Esophagus squamous epithelium (tissue), 5 donors: ENCODE results near the gene ZFR2. TPM values are rescaled to one million over a fixed set of nuclear protein-coding genes. Genes with fewer than 3 reads are reported as not detected.

Experiments
- DNase-seq: peaks from one replicate; lab custom pipeline; 2025; lab: John Stamatoyannopoulos, UW
- H3K27ac ChIP-seq, 4 donors: fragments of 200-600 bp; sonication (generic); one replicate each; pipeline ENCODE4 v1.5.1; 2016 to 2019; ENCODE audit warnings: mild to moderate bottlenecking in 1 of 4
- H3K27me3 ChIP-seq, 4 donors: fragments of 200-600 bp; sonication (generic); 1 replicate in 3 of 4; 2 replicates in 1 of 4; pipeline versions ENCODE4 v1.5.1 to v1.6.0; 2017 to 2021; ENCODE audit warnings: antibody characterized with exemption in 1 of 4
- H3K36me3 ChIP-seq, 3 donors: fragments of 200-600 bp; sonication (generic); one replicate each; pipeline ENCODE4 v1.5.1; 2016 to 2019
- H3K4me1 ChIP-seq, 3 donors: fragments of 200-600 bp; sonication (generic); one replicate each; pipeline ENCODE4 v1.5.1; 2017 to 2019
- H3K4me3 ChIP-seq, 4 donors: fragments of 200-600 bp; sonication (generic); 1 replicate in 3 of 4; 2 replicates in 1 of 4; pipeline ENCODE4 v1.5.1; 2016 to 2019; ENCODE audit warnings: mild to moderate bottlenecking in 2 of 4, moderate library complexity in 1 of 4
- H3K9me3 ChIP-seq, 3 donors: fragments of 200-600 bp; sonication (generic); one replicate each; pipeline ENCODE4 v1.5.1; 2016 to 2019
- CTCF ChIP-seq, 6 experiments: fragments of 450-650 bp in 4 of 6; fragments of 200-600 bp in 2 of 6; sonication (generic) in 2 of 6; IDR thresholded peaks; one replicate each; pipeline ENCODE4 v1.5.1; 2016 to 2019; ENCODE audit warnings: antibody characterized with exemption in 6 of 6, mild to moderate bottlenecking in 4 of 6, moderate library complexity in 4 of 6
- POLR2A ChIP-seq, 4 donors: fragments of 450-650 bp; IDR thresholded peaks; one replicate each; pipeline ENCODE4 v1.6.1; 2017; ENCODE audit warnings: antibody characterized with exemption in 4 of 4, mild to moderate bottlenecking in 4 of 4, moderate library complexity in 3 of 4
- WGBS, 2 donors: methylation state at CpG; one replicate each; pipeline ENCODE4 v1.1.5; 2018; 5-methylcytosine and 5-hydroxymethylcytosine counted together
- intact Hi-C: fragments of 100-400 bp; cut with DNase I; formaldehyde crosslinking; loops from one replicate; pipeline ENCODE4 v1.15.0; 2022
- total RNA-seq, 4 donors: library from RNA; depleted of rRNA; stranded (reverse); fragments of >200 nt; gene quantifications; one replicate each; pipeline ENCODE4 v1.1.0, GENCODE V29; 2016
- donor health status: DM: yes; HTN: yes; CAD: no.

The ZFR2 gene
- total RNA-seq, 4 donors from 2014 or later = not detected

- Histone ChIP-seq H3K9me3 (no peaks in the 10 kb centered on the region), H3K36me3 (no peaks in the 10 kb centered on the region), H3K4me3 (no peak overlapping the region), H3K27me3 (peaks cover 0 to 5% (median 0%) of the 10 kb centered on the region in 4 donors), H3K27ac (no peak overlapping the region), H3K4me1 (no peaks in the 10 kb centered on the region)
- 68 to 72% methylated on average over 4 to 5 of the region's 5 CpGs for WGBS, 2 donors
- intact Hi-C loops = no loop called here
- DNase-seq = no peak
- TF ChIP-seq POLR2A (IDR thresholded peaks at IDR 0.05) (no peak), CTCF (IDR thresholded peaks at IDR 0.05) (no peak)
Measured at GRCh38 chr19:3844596-3844995, 24.2 kb downstream of the ZFR2 start.

DNA sequence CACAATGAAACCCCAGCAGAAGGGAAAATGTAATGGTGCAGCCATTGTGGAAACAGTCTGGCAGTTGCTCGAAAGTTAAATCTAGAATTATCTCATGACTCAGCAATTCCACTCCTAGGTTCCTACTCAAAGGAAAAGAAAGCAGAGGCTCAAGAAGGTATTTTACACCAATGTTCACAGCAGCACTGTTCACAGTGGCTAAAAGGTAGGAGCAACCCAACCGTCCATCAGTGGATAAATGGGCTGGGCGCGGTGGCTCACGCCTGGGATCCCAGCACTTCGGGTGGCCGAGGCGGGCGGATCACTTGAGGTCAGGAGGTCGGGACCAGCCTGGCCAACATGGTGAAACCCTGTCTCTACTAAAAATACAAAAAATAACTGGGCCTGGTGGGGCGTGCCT, 25.9 kb downstream of the ZFR2 start:
- no peaks in the 10 kb centered on the region for H3K4me1 ChIP-seq
- 80% methylated on average over 9 to 11 of the region's 11 CpGs for WGBS, 2 donors
- H3K36me3 ChIP-seq = no peaks in the 10 kb centered on the region
- no peak for DNase-seq
- TF ChIP-seq CTCF (IDR thresholded peaks at IDR 0.05) (no peak), POLR2A (IDR thresholded peaks at IDR 0.05) (no peak)
- intact Hi-C loops = no loop called here
- no peaks in the 10 kb centered on the region for H3K9me3 ChIP-seq
- H3K4me3 ChIP-seq = no peak overlapping the region
- no peak overlapping the region for H3K27ac ChIP-seq
- H3K27me3 ChIP-seq = peaks cover 0 to 9% (median 0%) of the 10 kb centered on the region in 4 donors

- no peaks in the 10 kb centered on the region for H3K4me1 ChIP-seq
- DNase-seq = no peak
- H3K27ac ChIP-seq = no peak overlapping the region
- intact Hi-C loops = no loop called here
- H3K4me3 ChIP-seq = no peak overlapping the region
- H3K36me3 ChIP-seq = no peaks in the 10 kb centered on the region
- H3K9me3 ChIP-seq = no peaks in the 10 kb centered on the region
- 84 to 90% methylated on average over 8 to 10 of the region's 10 CpGs for WGBS, 2 donors
- peaks cover 0 to 4% (median 0%) of the 10 kb centered on the region in 4 donors for H3K27me3 ChIP-seq
- TF ChIP-seq POLR2A (IDR thresholded peaks at IDR 0.05) (no peak), CTCF (IDR thresholded peaks at IDR 0.05) (no peak)
Measured at GRCh38 chr19:3840804-3841203, 28.0 kb downstream of the ZFR2 start.

DNA sequence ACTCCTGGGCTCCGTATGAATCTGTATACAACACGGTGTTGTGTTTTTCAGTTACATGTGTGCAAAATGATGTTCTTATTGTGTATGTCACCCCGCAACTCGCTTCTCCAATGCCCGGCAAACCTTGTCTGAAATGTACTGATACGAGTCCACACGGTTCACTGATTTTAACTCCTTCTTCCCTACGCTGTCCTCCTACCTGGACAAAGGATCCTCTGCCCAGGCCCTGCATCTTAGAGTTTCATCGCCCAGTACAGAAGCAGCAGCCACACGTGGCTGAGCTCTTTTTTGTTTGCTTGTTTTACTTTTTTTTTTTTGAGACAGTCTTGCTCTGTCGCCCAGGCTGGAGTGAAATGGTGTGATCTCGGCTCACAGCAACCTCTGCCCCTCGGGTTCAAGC, 28.9 kb downstream of the ZFR2 start:
- 61 to 73% methylated on average over 13 of the region's 13 CpGs for WGBS, 2 donors

GRCh38 chr19:3838661-3839060, 30.2 kb downstream of the ZFR2 start:
- Histone ChIP-seq H3K27me3 (peaks cover 0 to 17% (median 0%) of the 10 kb centered on the region in 4 donors), H3K4me1 (no peaks in the 10 kb centered on the region), H3K9me3 (no peaks in the 10 kb centered on the region), H3K27ac (no peak overlapping the region), H3K36me3 (no peaks in the 10 kb centered on the region), H3K4me3 (no peak overlapping the region)
- DNase-seq = no peak
- WGBS, 2 donors = 85 to 86% methylated on average over 5 of the region's 13 CpGs
- no peak for TF ChIP-seq POLR2A (IDR thresholded peaks at IDR 0.05)
- intact Hi-C loops = no loop called here

More for the DNA sequence above, 28.9 kb downstream of the ZFR2 start:
- peaks cover 0 to 4% (median 0%) of the 10 kb centered on the region in 4 donors for H3K27me3 ChIP-seq
- H3K27ac ChIP-seq = no peak overlapping the region
- intact Hi-C loops = no loop called here
- TF ChIP-seq CTCF (IDR thresholded peaks at IDR 0.05) = no peak
- TF ChIP-seq POLR2A (IDR thresholded peaks at IDR 0.05) = no peak
- H3K9me3 ChIP-seq = no peaks in the 10 kb centered on the region
- H3K36me3 ChIP-seq = no peaks in the 10 kb centered on the region
- DNase-seq = no peak
- H3K4me1 ChIP-seq = no peaks in the 10 kb centered on the region
- H3K4me3 ChIP-seq = no peak overlapping the region

DNA sequence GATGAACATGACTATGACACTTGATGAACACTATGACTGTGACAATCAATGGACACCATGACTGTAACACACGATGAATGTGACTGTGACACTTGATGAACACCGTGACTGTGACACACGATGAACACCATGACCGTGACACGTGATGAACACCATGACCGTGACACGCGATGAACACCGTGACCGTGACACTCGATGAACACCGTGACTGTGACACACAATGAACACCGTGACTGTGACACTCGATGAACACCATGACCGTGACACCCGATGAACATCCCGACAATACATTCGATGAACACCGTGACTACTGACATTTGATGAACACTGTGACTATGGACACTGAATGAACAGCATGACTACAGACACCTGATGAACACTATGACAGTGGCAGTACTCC, 30.9 kb downstream of the ZFR2 start:
- Histone ChIP-seq H3K36me3 (no peaks in the 10 kb centered on the region), H3K4me3 (no peak overlapping the region), H3K4me1 (no peaks in the 10 kb centered on the region), H3K9me3 (no peaks in the 10 kb centered on the region), H3K27me3 (peaks cover 0 to 23% (median 0%) of the 10 kb centered on the region in 4 donors), H3K27ac (no peak overlapping the region)
- intact Hi-C loops = no loop called here
- TF ChIP-seq CTCF (IDR thresholded peaks at IDR 0.05) = no peak
- TF ChIP-seq POLR2A (IDR thresholded peaks at IDR 0.05) = no peak
- no peak for DNase-seq
- 96 to 97% methylated on average over 18 to 19 of the region's 19 CpGs for WGBS, 2 donors
